RWPE1 (cell line): ENCODE data around the gene IL22RA1.

ENCODE experiments used
- CTCF ChIA-PET: fragments of 350-600 bp; sonication (Branson Sonifier 250); formaldehyde crosslinking; extraction: SDS; loops from one replicate; lab custom pipeline; 2021; lab: Yijun Ruan, JAX
- POLR2A ChIA-PET: fragments of 400-600 bp; formaldehyde crosslinking; extraction: SDS; loops from one replicate; lab custom pipeline; 2020; ENCODE audit warnings: antibody characterized with exemption; ENCODE audit not compliant: low non-redundant PET; lab: Yijun Ruan, JAX
- DNase-seq: peaks from one replicate; pipeline ENCODE4 v3.0.0; 2012; ENCODE audit warnings: low spot score
- H3K27ac ChIP-seq: fragments of 450-650 bp; 2 replicates; pipeline ENCODE4 v1.5.1; 2017
- CTCF ChIP-seq: fragments of 450-650 bp; conservative IDR thresholded peaks from 2 replicates; pipeline ENCODE4 v1.5.1; 2017; ENCODE audit warnings: low read depth, mild to moderate bottlenecking

IL22RA1 gene

GRCh38 chr1:24081190-24081589 is 61.8 kb downstream of the IL22RA1 start:
- ChIA-PET POLR2A (no interaction called here), CTCF (no interaction called here)
- TF ChIP-seq CTCF: no peak
- no peak for DNase-seq
- H3K27ac ChIP-seq: no peak overlapping the region

GRCh38 chr1:24080131-24080530 is 62.8 kb downstream of the IL22RA1 start:
- ChIA-PET CTCF (interaction anchor here (0.5 to 0.9 kb wide), 3 partner anchors 9 to 317 kb away, joined by 3 to 4 read pairs (median 3); no protein-coding TSS in a partner anchor), POLR2A (no interaction called here)
- H3K27ac ChIP-seq: no peak overlapping the region
- no peak for TF ChIP-seq CTCF
- no peak for DNase-seq

GRCh38 chr1:24077278-24077978 is 65.5 kb downstream of the IL22RA1 start:
- TF ChIP-seq CTCF: no peak
- CTCF ChIA-PET: no interaction called here
- H3K27ac ChIP-seq: no peak overlapping the region
- DNase-seq: no peak
- POLR2A ChIA-PET: no interaction called here

GRCh38 chr1:24075946-24076345 is 67.0 kb downstream of the IL22RA1 start:
- ChIA-PET CTCF (interaction anchor here (0.6 kb wide), 1 partner anchor 127 kb away, joined by 3 read pairs; no protein-coding TSS in a partner anchor), POLR2A (no interaction called here)
- TF ChIP-seq CTCF: no peak
- no peak for DNase-seq
- no peak overlapping the region for H3K27ac ChIP-seq

GRCh38 chr1:24075590-24075854 is 67.4 kb downstream of the IL22RA1 start:
- TF ChIP-seq CTCF: no peak
- POLR2A ChIA-PET: no interaction called here
- H3K27ac ChIP-seq: no peak overlapping the region
- no peak for DNase-seq
- CTCF ChIA-PET: interaction anchor here (0.6 kb wide), 1 partner anchor 126 kb away, joined by 3 read pairs; no protein-coding TSS in a partner anchor

- H3K27ac ChIP-seq: no peak overlapping the region
- peak; percentile 46 for DNase-seq
- ChIA-PET CTCF (interaction anchor here (0.6 to 0.8 kb wide), 3 partner anchors 10 to 69 kb away, joined by 3 to 4 read pairs (median 4); partner anchors contain the start of gene MYOM3), POLR2A (no interaction called here)
- 0 out of 2 replicates have a peak, but pooled peaks have one; percentile 10 for TF ChIP-seq CTCF
These were observed 67.9 kb downstream of the IL22RA1 start for GRCh38 chr1:24074817-24075589.
